H1 (cell line): ENCODE measurements around the gene CSNK1D. TPM values are rescaled to one million over a fixed set of nuclear protein-coding genes. Genes with fewer than 3 reads are reported as not detected.

Experiments
- BACH1 ChIP-seq: IDR thresholded peaks from 2 replicates; pipeline ENCODE4 v1.6.1; 2012; ENCODE audit warnings: low read length, improper control_type of control experiment
- CEBPB ChIP-seq: IDR thresholded peaks from 2 replicates; pipeline ENCODE4 v1.6.1; 2012; ENCODE audit warnings: low read depth, low read length
- CHD7 ChIP-seq: fragments of 300-600 bp; sonication (generic); IDR thresholded peaks from 2 replicates; pipeline ENCODE4 v1.7.1; 2012; ENCODE audit warnings: low read length, moderate library complexity, mild to moderate bottlenecking, inconsistent platforms; ENCODE audit not compliant: insufficient replicate concordance
- JUND ChIP-seq: IDR thresholded peaks from 2 replicates; pipeline ENCODE4 v1.6.1; 2011; ENCODE audit warnings: mild to moderate bottlenecking, improper control_type of control experiment, low read length
- POLR2AphosphoS5 ChIP-seq: IDR thresholded peaks from 2 replicates; pipeline ENCODE4 v1.6.1; 2011; ENCODE audit warnings: low read depth, low read length
- TCF12 ChIP-seq: IDR thresholded peaks from 2 replicates; pipeline ENCODE4 v1.6.1; 2011; ENCODE audit warnings: low read depth, mild to moderate bottlenecking, low read length
- polyA plus RNA-seq, 7 experiments: library from polyadenylated mRNA; depleted of rRNA in 3 of 7; stranded (reverse) in 5 of 7; unstranded in 2 of 7; fragments of >200 nt in 5 of 7; fragments of 200-250 nt in 2 of 7; gene quantifications; 1 replicate in 5 of 7; 2 replicates in 1 of 7; 4 replicates in 1 of 7; pipeline versions ENCODE4 v1.2.1 to v1.2.3, GENCODE V29; 2011 to 2013; ENCODE audit warnings: missing spikeins in 2 of 7, mixed read lengths in 2 of 7
- total RNA-seq: library from RNA; stranded (reverse); fragmentation: NEBNext Ultra II Directional; extraction: Animal tissue kit (Norgen Biotek cat#: 25700); gene quantifications from 2 replicates; pipeline ENCODE4 v1.2.1, GENCODE V29; 2021
- TF ChIP-seq, protein P1 (sequence below), 3 experiments: IDR thresholded peaks; 1 replicate in 2 of 3; 2 replicates in 1 of 3; pipeline versions ENCODE4 v1.5.1 to v1.6.1; 2011; ENCODE audit warnings: low read length in 3 of 3, mild to moderate bottlenecking in 3 of 3, inconsistent platforms in 2 of 3, low read depth in 1 of 3, moderate library complexity in 1 of 3; ENCODE audit not compliant: insufficient read depth in 1 of 3; ENCODE audit errors: control extremely low read depth in 1 of 3

CSNK1D gene
- total and polyA plus RNA-seq, 2 of the 8 experiments (the other 6 are each of a cell fraction or from before 2014, with no cell fraction given): 73.5 to 103 TPM

- TF ChIP-seq JUND (peak; percentile 41), CEBPB (no peak), POLR2AphosphoS5 (peak; percentile 39; the same call in 1 of the 2 replicates), BACH1 (no peak), CHD7 (no peak), TCF12 (no peak)
- TF ChIP-seq, protein P1, sequence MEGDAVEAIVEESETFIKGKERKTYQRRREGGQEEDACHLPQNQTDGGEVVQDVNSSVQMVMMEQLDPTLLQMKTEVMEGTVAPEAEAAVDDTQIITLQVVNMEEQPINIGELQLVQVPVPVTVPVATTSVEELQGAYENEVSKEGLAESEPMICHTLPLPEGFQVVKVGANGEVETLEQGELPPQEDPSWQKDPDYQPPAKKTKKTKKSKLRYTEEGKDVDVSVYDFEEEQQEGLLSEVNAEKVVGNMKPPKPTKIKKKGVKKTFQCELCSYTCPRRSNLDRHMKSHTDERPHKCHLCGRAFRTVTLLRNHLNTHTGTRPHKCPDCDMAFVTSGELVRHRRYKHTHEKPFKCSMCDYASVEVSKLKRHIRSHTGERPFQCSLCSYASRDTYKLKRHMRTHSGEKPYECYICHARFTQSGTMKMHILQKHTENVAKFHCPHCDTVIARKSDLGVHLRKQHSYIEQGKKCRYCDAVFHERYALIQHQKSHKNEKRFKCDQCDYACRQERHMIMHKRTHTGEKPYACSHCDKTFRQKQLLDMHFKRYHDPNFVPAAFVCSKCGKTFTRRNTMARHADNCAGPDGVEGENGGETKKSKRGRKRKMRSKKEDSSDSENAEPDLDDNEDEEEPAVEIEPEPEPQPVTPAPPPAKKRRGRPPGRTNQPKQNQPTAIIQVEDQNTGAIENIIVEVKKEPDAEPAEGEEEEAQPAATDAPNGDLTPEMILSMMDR (IDR thresholded peaks at IDR 0.05; ENCODE audit: control extremely low read depth in 1 of 3, insufficient read depth in 1 of 3, low read depth in 1 of 3, low read length in 3 of 3): no peak
Measured at GRCh38 chr17:82273327-82274133, at the start of gene CSNK1D (continued).
